Renal cortex interstitium (tissue), 15 donors: ENCODE measurements around the gene CSDE1. TPM values are rescaled to one million over a fixed set of nuclear protein-coding genes. Genes with fewer than 3 reads are reported as not detected.
"Not testable (repeated sequence)": the region's sequence is repeated elsewhere in the genome, so short reads cannot be mapped to it uniquely, and the experiment has no call there.

Source experiments
- DNase-seq, 11 donors: peaks; one replicate each; pipeline ENCODE4 v3.0.0-alpha.2; 2013; ENCODE audit warnings: low read depth in 9 of 11, low spot score in 4 of 11; ENCODE audit errors: extremely low read depth in 1 of 11
- long read RNA-seq, 16 experiments: transcript quantifications; one replicate each; lab custom pipeline, GENCODE V29; 2026
- polyA plus RNA-seq, 3 donors: library from polyadenylated mRNA; unstranded; fragments of 120-200 nt; gene quantifications; one replicate each; pipeline ENCODE4 v1.2.1, GENCODE V29; 2013; ENCODE audit not compliant: insufficient read length in 3 of 3

Gene CSDE1
- polyA plus RNA-seq: 100 to 1,000 TPM; 422 to 496 (median 450) TPM
- long read RNA-seq, donor 1, full-length matches to known transcripts: 41 of 64 reads
- long read RNA-seq, donor 1, partial matches to known transcripts: 23 of 64 reads
- long read RNA-seq, donor 1, other reads (novel, unspliced or antisense): 0 of 64 reads
- long read RNA-seq, donor 2, full-length matches to known transcripts: 29 of 49 reads
- long read RNA-seq, donor 2, partial matches to known transcripts: 20 of 49 reads
- long read RNA-seq, donor 2, other reads (novel, unspliced or antisense): 0 of 49 reads
- long read RNA-seq, donor 3, full-length matches to known transcripts: 67 of 157 reads
- long read RNA-seq, donor 3, partial matches to known transcripts: 90 of 157 reads
- long read RNA-seq, donor 3, other reads (novel, unspliced or antisense): 0 of 157 reads
- long read RNA-seq, donor 4, full-length matches to known transcripts: 45 of 58 reads
- long read RNA-seq, donor 4, partial matches to known transcripts: 13 of 58 reads
- long read RNA-seq, donor 4, other reads (novel, unspliced or antisense): 0 of 58 reads
- long read RNA-seq, donor 5: 0 reads
- long read RNA-seq, donor 6, full-length matches to known transcripts: 48 of 132 reads
- long read RNA-seq, donor 6, partial matches to known transcripts: 84 of 132 reads
- long read RNA-seq, donor 6, other reads (novel, unspliced or antisense): 0 of 132 reads
- long read RNA-seq, donor 7, full-length matches to known transcripts: 30 of 80 reads
- long read RNA-seq, donor 7, partial matches to known transcripts: 50 of 80 reads
- long read RNA-seq, donor 7, other reads (novel, unspliced or antisense): 0 of 80 reads
- long read RNA-seq, donor 8, full-length matches to known transcripts: 96 of 181 reads
- long read RNA-seq, donor 8, partial matches to known transcripts: 85 of 181 reads
- long read RNA-seq, donor 8, other reads (novel, unspliced or antisense): 0 of 181 reads
- long read RNA-seq, donor 9, full-length matches to known transcripts: 41 of 74 reads
- long read RNA-seq, donor 9, partial matches to known transcripts: 33 of 74 reads
- long read RNA-seq, donor 9, other reads (novel, unspliced or antisense): 0 of 74 reads
- long read RNA-seq, donor 10, full-length matches to known transcripts: 55 of 156 reads
- long read RNA-seq, donor 10, partial matches to known transcripts: 101 of 156 reads
- long read RNA-seq, donor 10, other reads (novel, unspliced or antisense): 0 of 156 reads
- long read RNA-seq, donor 11, full-length matches to known transcripts: 58 of 104 reads
- long read RNA-seq, donor 11, partial matches to known transcripts: 46 of 104 reads
- long read RNA-seq, donor 11, other reads (novel, unspliced or antisense): 0 of 104 reads
- long read RNA-seq, donor 12, full-length matches to known transcripts: 20 of 34 reads
- long read RNA-seq, donor 12, partial matches to known transcripts: 14 of 34 reads
- long read RNA-seq, donor 12, other reads (novel, unspliced or antisense): 0 of 34 reads
- long read RNA-seq, donor 13, full-length matches to known transcripts: 81 of 181 reads
- long read RNA-seq, donor 13, partial matches to known transcripts: 100 of 181 reads
- long read RNA-seq, donor 13, other reads (novel, unspliced or antisense): 0 of 181 reads
- long read RNA-seq, donor 14, full-length matches to known transcripts: 54 of 70 reads
- long read RNA-seq, donor 14, partial matches to known transcripts: 16 of 70 reads
- long read RNA-seq, donor 14, other reads (novel, unspliced or antisense): 0 of 70 reads
- long read RNA-seq, donor 15, full-length matches to known transcripts: 19 of 37 reads
- long read RNA-seq, donor 15, partial matches to known transcripts: 18 of 37 reads
- long read RNA-seq, donor 15, other reads (novel, unspliced or antisense): 0 of 37 reads
- long read RNA-seq, donor 16, full-length matches to known transcripts: 152 of 337 reads
- long read RNA-seq, donor 16, partial matches to known transcripts: 185 of 337 reads
- long read RNA-seq, donor 16, other reads (novel, unspliced or antisense): 0 of 337 reads

- peak; percentile 95 to 98 (median 98) for DNase-seq
Measured at GRCh38 chr1:114757455-114758255, at the start of gene CSDE1. Gene CSDE1, minus strand, starts transcription at chr1:114757984. Its CDS starts 18,094 bp downstream, at chr1:114739890.

GRCh38 chr1:114804449-114804848 is 46.7 kb upstream of the CSDE1 start:
- not testable (repeated sequence) for DNase-seq

GRCh38 chr1:114803001-114803400 is 45.2 kb upstream of the CSDE1 start:
- DNase-seq: peak in 1 of 11 donors; percentile 2

- no peak for DNase-seq
Measured at GRCh38 chr1:114794038-114794437, 36.3 kb upstream of the CSDE1 start.

GRCh38 chr1:114790581-114790980 is 32.8 kb upstream of the CSDE1 start:
- not testable (repeated sequence) for DNase-seq

- not testable (repeated sequence) for DNase-seq
Measured at GRCh38 chr1:114786440-114786839, 28.7 kb upstream of the CSDE1 start.

- no peak for DNase-seq
Measured at GRCh38 chr1:114782476-114782875, 24.7 kb upstream of the CSDE1 start.

- DNase-seq: peak; percentile 81 to 95 (median 90)
Measured at GRCh38 chr1:114780344-114781226, 22.8 kb upstream of the CSDE1 start, which contains the start of gene SIKE1. Gene SIKE1, minus strand, starts transcription at chr1:114780685. Its CDS starts 78 bp downstream, at chr1:114780607.

- no peak for DNase-seq
Measured at GRCh38 chr1:114779722-114780121, 21.9 kb upstream of the CSDE1 start.

- DNase-seq: not testable (repeated sequence)
Measured at GRCh38 chr1:114776726-114777125, 18.9 kb upstream of the CSDE1 start.

GRCh38 chr1:114771992-114772391 is 14.2 kb upstream of the CSDE1 start:
- no peak for DNase-seq

- no peak for DNase-seq
Measured at GRCh38 chr1:114770989-114771388, 13.2 kb upstream of the CSDE1 start.

GRCh38 chr1:114764689-114765088 is 6.9 kb upstream of the CSDE1 start:
- DNase-seq: no peak

- DNase-seq: no peak
Measured at GRCh38 chr1:114758256-114758832, 560 bp upstream of the CSDE1 start.

- peak in 2 of 11 donors; percentile 10 to 13 for DNase-seq
Measured at GRCh38 chr1:114756949-114757454, 782 bp downstream of the CSDE1 start.
